WI38 (cell line): ENCODE data around the gene HNRNPH3.

Experiments
- H3K4me3 ChIP-seq: 2 replicates; pipeline ENCODE4 v1.5.1; 2011; ENCODE audit warnings: low read depth, mild to moderate bottlenecking, control low read depth, low read length
- TF ChIP-seq, protein P1 (sequence below): IDR thresholded peaks from 2 replicates; pipeline ENCODE4 v1.5.1; 2012; ENCODE audit warnings: low read depth, mild to moderate bottlenecking, control low read depth, low read length

The HNRNPH3 gene

DNA sequence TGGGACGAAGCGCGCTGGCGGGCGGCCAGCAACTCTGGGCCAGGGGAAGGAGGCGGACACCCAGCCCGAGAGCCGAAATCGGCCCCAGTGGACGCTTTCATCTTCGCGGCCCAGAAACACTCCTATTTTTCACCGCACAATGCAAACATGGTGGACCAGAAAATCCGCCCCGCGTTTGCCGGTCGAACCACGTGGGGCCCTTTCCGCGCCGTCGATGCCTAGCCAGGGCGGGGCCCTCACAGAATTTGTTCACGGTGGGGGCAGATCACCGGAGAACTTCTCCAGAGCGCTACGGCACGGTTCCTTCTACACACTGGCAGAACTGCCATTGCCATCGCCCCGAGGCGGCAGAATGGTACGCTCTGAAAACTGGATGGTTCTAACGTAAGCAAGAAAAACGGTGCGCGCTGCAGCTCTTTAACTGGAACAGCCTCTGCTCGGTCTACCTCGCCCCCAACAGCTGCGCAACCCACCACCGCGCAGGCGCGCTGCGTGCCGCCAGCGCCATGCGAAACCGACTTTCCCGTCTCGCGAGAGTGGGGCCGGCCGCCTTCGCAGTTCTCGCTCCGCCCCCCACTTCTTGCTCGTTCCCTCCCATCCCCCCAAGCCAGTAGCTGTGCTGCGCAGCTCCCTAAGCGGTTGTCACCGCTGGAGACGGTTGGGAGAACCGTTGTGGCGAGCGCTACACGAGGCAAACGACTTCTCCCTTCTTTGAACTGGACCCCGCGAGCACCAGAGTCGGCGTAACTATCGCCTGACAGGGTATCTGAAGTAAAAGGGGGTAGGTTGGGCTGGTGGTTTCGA lies at the start of gene HNRNPH3:
Gene HNRNPH3, plus strand, starts transcription at position 610 of the 804 bp plus-strand sequence. CDS start 5,158 bp downstream, outside the sequence.
- peak within 1 kb of the TSS; percentile 98 for H3K4me3 ChIP-seq
- TF ChIP-seq, protein P1, sequence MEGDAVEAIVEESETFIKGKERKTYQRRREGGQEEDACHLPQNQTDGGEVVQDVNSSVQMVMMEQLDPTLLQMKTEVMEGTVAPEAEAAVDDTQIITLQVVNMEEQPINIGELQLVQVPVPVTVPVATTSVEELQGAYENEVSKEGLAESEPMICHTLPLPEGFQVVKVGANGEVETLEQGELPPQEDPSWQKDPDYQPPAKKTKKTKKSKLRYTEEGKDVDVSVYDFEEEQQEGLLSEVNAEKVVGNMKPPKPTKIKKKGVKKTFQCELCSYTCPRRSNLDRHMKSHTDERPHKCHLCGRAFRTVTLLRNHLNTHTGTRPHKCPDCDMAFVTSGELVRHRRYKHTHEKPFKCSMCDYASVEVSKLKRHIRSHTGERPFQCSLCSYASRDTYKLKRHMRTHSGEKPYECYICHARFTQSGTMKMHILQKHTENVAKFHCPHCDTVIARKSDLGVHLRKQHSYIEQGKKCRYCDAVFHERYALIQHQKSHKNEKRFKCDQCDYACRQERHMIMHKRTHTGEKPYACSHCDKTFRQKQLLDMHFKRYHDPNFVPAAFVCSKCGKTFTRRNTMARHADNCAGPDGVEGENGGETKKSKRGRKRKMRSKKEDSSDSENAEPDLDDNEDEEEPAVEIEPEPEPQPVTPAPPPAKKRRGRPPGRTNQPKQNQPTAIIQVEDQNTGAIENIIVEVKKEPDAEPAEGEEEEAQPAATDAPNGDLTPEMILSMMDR = no peak

DNA sequence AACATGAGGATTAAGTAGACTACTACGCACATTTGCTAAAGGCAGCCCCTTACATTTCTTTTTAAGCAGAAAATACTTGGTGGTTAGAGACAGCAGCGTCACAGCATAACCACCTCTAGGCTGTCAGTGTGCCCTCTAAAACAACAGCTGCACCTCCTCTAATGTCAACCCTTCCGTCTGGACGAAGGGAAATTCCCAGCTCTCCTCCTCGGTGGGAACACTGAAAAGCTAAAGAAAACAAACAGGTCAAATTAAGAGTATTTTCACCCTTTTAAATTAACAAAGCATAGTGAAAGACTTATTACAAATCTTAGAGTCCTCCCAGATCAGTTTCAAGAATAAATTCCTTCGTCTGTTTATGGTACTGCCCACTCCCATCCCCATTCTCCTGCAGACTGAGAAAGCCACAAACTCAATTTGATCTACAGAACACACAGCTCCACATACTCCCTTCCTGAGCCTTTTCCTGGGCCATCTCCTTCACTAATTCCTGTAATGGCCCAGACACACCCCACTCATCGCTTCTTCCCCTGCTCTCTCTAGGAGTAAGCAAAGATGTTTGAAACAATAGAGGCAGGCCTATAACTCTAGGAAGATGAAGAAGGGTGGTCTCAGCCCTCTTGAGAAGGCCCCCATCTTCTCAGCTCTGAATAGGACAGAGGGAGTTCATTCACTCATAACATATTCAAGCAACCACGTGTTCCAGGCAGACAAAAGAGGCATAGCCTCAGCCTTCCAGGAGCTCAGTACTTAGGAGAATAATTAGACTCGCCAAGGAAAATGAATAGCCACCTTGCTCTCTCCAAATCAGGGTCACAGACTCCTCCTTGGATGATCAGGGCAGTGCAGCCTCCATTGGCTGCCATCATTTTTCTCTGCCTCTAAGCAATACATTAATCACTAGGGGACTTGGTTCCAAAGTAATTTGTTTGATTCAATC lies 47.5 kb upstream of the HNRNPH3 start:
- H3K4me3 ChIP-seq = no peak overlapping the region
- TF ChIP-seq, protein P1 = no peak

GRCh38 chr10:68288717-68289116 lies 43.1 kb upstream of the HNRNPH3 start:
- H3K4me3 ChIP-seq = no peak overlapping the region
- TF ChIP-seq, protein P1 = no peak

DNA sequence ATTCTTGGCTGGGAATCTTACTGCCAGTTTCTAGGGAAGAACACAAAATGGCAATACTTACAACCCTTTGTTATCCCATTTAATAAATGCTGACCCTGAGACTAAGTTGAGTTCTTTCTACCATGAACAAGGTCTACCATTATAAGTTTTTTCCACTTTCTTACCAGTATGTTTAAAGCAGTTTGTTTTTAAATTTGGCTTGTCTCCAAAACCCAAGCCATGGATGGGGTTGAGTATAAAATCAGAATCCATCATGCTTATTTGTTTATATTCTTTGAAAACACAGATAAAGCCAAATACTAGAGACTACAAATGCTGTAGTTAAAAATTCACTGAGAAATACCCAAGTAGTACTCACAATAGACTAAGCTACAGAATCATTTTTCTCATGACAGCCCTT lies 41.1 kb upstream of the HNRNPH3 start:
- no peak overlapping the region for H3K4me3 ChIP-seq
- TF ChIP-seq, protein P1 = no peak

DNA sequence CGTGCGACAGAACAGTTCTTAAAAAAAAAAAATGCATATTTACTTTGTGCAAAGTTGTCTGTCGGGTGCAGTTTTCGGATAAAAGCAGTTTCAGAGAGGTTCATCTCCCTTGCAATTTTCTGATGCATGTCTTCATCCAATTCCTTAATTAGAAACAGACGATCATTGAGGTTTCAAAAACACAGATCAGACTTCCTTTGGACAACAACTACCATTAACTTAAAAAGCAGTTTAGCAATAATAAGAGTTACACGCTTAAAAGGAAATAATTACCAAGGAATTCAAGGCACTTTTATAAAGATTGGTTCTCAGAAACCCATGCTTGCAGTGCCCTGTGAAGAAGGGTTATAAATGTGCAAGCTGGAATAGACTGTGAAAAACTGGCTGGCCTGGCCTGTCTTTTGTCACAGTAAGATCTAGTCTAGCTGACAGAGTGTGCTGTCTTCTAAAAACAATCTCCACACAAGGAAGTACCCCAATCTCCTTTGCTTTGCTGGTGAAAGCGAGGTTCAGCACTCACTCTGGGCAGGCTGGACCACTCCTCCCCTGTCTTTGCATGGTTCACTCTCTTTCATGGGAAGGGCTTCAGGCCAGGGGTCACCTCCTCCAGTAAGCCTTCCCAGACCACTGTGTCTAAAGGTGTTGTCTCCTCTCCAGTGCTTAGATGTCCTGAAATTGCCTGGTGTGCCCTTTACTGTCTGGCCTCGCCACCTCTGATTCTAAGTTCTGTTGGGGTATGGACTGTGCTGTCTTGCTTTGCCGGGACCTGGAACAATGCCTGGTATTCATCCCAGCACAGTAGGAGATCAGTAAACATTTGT lies 34.8 kb upstream of the HNRNPH3 start:
- TF ChIP-seq, protein P1 = no peak
- H3K4me3 ChIP-seq = no peak overlapping the region

DNA sequence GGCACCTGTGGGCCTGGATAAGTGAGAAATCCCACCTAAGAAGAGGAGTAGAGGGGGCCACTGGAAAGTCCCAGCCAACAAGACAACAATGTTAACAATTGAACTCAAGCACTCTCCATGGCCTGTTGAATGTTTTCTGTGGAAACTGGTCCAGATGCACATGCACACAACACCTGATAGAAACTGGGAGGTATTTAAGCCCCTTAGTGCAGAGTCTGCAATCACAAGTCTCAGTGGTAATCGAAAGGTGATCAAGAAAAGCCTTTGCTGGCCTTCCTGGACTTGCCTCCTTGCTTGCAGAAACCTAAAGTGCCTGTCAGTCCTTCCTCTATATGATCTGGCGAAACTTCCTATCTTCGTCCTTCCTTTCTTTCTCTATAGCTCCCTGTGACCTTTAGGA lies 30.6 kb upstream of the HNRNPH3 start:
- no peak overlapping the region for H3K4me3 ChIP-seq
- TF ChIP-seq, protein P1 = no peak
